Activated CD8-positive, alpha-beta memory T cell treated with anti-CD3 and anti-CD28 coated beads for 36 hours (primary cell): ENCODE results near the gene MRM1. TPM values are rescaled to one million over a fixed set of nuclear protein-coding genes. Genes with fewer than 3 reads are reported as not detected.

Experiments
- CTCF ChIA-PET: fragments of 350-600 bp; sonication (Branson Sonifier 250); formaldehyde crosslinking; loops from one replicate; lab custom pipeline; 2021; ENCODE audit warnings: antibody characterized with exemption; lab: Charles Lee
- POLR2A ChIA-PET: fragments of 350-600 bp; sonication (Branson Sonifier 250); formaldehyde crosslinking; loops from one replicate; lab custom pipeline; 2021; ENCODE audit warnings: antibody characterized with exemption; lab: Charles Lee
- total RNA-seq, 2 experiments: library from RNA; stranded (reverse); gene quantifications; one replicate each; pipeline ENCODE4 v1.2.3, GENCODE V29; 2021

The MRM1 gene, protein sequence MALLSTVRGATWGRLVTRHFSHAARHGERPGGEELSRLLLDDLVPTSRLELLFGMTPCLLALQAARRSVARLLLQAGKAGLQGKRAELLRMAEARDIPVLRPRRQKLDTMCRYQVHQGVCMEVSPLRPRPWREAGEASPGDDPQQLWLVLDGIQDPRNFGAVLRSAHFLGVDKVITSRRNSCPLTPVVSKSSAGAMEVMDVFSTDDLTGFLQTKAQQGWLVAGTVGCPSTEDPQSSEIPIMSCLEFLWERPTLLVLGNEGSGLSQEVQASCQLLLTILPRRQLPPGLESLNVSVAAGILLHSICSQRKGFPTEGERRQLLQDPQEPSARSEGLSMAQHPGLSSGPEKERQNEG
- total RNA-seq: 10 to 100 TPM; 24.9 to 26.6 TPM

DNA sequence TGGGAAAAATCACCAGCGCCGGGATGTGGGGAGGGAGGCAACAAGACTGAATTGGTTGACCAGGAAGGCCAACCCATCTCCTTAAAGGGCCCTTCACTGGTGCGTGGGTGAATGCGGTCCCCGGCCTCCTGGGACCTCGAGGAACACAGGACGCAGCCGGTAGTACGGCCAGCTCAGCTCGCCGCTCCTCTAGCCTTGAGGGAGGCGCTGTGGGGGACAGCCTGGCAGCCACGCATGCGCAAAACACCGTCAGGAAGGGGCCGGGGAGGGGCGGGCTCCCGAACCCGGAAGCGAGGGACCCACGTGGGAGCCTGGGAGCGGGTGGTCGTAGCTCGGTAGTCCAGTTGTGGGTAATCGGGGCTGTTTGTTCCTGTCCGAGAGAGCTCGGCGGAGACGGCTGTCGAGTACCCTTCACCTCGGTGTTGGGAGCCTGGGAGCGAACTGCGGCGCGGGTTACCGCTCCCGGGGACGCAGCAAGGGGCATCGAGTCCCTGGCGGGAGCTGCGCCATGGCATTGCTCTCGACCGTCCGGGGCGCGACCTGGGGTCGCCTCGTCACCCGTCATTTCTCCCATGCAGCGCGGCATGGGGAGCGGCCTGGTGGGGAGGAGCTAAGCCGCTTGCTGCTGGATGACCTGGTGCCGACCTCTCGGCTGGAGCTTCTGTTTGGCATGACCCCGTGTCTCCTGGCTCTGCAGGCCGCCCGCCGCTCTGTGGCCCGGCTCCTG lies at the start of gene MRM1:
TSS of gene MRM1 (plus strand) at position 281 of the 727 bp plus-strand sequence. CDS start at position 509, 228 bp downstream.
- POLR2A ChIA-PET: interaction anchor here (1.0 to 3.7 kb wide), 4 partner anchors 9 to 67 kb away, joined by 4 to 15 read pairs (median 6); partner anchors contain the start of genes GGNBP2, MYO19 and PIGW

DNA sequence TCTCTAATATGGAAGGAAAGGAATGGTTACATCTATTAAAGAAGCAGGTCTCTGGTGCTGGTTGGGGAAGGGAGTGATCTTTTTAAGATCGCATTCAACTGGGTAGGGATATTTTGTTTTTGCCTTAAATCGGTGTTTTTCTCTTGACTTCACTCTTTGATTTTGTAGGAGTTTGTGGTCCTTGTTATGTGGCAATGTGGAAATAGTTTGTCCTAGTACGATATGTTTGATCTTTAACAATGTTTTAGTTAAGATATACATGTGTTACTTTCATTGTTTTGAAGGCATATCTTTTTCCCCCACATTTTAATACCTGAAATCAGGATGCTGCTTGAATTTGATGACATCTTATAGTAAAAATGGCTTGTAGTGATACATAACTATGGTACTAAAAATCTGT lies 47.9 kb upstream of the MRM1 start:
- ChIA-PET POLR2A (interaction anchor here (0.6 kb wide), 1 partner anchor 19 kb away, joined by 3 read pairs; the partner anchor contains the start of gene MYO19), CTCF (interaction anchor here (0.7 kb wide), 1 partner anchor 391 kb away, joined by 4 read pairs; no protein-coding TSS in a partner anchor)

More for the DNA sequence above, at the start of gene MRM1:
- CTCF ChIA-PET: interaction anchor here (0.8 to 2.6 kb wide), 12 partner anchors 9 to 154 kb away, joined by 3 to 11 read pairs (median 4); partner anchors contain the start of genes DHRS11, GGNBP2, MYO19 and PIGW

DNA sequence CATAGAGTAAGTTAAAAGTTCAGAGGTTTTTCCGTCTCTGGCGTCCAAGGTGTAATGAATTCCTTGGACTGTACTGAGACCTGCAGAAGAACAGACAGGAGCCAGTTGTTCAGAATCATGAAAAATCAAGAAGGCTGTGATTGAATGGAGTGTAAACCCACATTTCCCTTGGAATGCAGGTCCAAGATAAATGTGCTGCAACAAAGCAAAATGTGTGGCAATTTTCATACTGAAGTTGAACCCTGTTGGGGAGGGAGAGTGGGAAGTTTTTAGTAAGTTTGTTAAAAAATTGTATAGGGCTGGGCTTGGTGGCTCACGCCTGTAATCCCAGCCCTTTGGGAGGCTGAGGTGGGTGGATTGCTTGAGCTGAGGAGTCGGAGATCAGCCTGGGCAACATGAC lies 35.3 kb upstream of the MRM1 start:
- ChIA-PET CTCF (interaction anchor here (0.9 kb wide), 1 partner anchor 27 kb away, joined by 4 read pairs; no protein-coding TSS in a partner anchor), POLR2A (interaction anchor here (0.6 kb wide), 1 partner anchor 16 kb away, joined by 4 read pairs; no protein-coding TSS in a partner anchor)

DNA sequence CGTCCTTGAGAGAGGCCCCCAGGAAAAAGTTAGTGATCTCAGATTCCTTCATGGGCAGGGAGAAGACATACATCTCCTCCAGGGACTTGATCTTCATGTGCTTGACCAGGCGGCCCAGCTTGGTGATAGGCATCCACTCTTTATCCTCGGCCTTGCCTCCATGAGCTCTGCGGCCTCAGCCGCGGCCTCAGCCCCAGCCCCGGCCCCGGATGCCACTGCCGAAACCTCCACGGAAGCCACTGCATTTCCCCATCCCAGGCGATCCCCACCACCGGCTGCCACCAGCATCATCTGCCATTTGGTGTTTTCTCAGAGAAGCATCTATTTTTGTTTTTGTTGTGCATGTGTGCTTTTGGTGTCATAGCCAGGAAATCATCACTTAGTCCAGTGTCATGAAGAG lies 26.4 kb upstream of the MRM1 start:
- CTCF ChIA-PET: no interaction called here
- POLR2A ChIA-PET: interaction anchor here (0.6 kb wide), 1 partner anchor 379 kb away, joined by 11 read pairs; no protein-coding TSS in a partner anchor

DNA sequence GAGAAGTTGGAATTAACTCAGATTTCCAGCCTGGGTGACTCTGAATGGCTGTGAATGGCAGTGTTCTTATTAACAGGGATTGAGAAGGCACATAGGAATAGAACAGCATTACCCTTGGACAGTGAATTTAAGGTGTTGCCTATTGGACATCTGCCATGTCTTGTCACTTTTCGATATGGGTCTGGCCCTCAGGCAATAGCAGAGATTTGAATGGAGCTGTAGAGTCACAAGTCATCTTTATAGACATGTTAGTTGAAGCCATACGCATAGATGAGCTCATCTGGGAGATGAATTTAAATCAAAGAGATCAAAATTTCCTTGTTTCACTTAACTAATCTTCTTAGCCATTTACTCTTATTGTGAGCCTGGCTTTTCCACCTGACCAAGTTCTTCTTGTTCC lies 24.6 kb upstream of the MRM1 start:
- CTCF ChIA-PET: no interaction called here
- POLR2A ChIA-PET: no interaction called here

DNA sequence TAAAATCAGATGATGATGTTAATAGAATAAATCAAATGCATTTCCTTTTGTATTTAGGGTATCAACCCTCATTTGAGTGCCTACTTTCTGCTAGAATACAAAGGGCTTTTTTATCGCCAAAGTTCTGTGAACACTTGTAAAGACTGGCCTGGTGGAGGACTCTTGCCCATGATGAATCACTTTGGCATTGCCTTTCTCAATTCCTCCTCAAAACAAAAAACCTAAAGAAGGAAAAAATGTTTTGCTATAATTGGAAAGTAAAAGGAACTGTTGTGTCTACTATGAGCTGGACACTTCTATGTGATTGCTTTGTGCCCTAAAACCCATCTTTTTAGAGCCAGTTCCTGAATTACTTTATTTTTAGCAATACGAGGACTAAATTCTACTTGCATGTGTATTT lies 22.7 kb upstream of the MRM1 start:
- POLR2A ChIA-PET: interaction anchor here (1.1 kb wide), 1 partner anchor 20 kb away, joined by 3 read pairs; no protein-coding TSS in a partner anchor
- CTCF ChIA-PET: no interaction called here

DNA sequence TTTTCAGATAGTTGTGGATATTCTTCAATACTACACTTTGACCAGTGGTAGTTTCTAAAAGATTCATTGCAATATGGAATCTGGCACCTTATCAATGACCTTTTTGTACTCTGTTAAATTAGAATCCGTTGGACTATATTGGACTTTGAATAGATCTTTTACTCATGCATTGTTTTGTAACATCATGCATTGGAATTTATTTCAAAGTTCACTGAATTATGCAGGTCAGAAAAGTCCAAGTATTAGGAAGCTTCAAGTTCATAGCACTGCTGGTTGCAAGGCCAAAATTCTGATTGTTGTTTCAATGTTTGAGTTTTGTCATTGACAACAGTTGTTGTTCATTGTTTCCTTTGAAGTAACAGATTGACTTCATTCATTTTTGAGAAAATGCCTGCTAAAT lies 17.6 kb upstream of the MRM1 start:
- ChIA-PET CTCF (no interaction called here), POLR2A (no interaction called here)

DNA sequence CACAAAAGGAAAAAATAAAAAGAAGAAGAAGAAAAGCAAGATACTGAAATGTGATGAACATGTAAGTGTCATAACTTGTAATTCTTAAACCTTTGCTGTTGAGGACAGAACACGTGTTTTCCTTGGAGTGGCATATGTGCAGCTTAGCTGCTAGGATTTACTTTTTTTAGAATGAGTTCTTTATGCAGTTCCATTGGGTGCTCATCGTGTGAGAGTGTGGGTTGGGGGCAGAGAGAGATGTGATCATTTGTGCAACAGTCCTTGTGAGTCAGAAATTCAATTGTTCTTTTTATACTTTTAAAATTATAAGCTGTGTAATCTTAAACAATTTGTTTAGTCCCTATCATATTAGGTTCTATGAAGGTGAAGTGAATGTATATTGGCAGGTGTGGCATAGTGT lies 15.2 kb upstream of the MRM1 start:
- CTCF ChIA-PET: interaction anchor here (1.6 kb wide), 1 partner anchor 17 kb away, joined by 5 read pairs; no protein-coding TSS in a partner anchor
- POLR2A ChIA-PET: no interaction called here

DNA sequence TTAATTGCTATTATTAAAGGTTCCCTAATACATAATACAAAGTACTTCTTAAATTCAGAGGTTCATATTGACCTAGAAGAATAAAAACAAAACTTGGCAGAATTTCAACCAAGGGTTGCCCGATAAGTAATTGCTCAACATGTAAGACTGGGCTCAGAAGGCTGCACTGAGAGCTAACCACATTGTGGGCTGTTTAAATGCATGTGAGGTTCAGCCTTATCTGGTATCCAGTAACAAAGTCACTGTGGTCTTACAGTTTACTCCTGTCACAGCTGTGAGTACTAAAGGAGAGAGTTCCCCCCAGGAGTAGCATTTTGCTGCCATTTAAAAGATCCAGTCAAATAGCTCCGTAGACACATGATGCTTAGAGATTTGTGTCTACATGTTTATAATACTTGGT lies 11.3 kb upstream of the MRM1 start:
- ChIA-PET POLR2A (no interaction called here), CTCF (interaction anchor here (1.2 kb wide), 1 partner anchor 11 kb away, joined by 3 read pairs; no protein-coding TSS in a partner anchor)

DNA sequence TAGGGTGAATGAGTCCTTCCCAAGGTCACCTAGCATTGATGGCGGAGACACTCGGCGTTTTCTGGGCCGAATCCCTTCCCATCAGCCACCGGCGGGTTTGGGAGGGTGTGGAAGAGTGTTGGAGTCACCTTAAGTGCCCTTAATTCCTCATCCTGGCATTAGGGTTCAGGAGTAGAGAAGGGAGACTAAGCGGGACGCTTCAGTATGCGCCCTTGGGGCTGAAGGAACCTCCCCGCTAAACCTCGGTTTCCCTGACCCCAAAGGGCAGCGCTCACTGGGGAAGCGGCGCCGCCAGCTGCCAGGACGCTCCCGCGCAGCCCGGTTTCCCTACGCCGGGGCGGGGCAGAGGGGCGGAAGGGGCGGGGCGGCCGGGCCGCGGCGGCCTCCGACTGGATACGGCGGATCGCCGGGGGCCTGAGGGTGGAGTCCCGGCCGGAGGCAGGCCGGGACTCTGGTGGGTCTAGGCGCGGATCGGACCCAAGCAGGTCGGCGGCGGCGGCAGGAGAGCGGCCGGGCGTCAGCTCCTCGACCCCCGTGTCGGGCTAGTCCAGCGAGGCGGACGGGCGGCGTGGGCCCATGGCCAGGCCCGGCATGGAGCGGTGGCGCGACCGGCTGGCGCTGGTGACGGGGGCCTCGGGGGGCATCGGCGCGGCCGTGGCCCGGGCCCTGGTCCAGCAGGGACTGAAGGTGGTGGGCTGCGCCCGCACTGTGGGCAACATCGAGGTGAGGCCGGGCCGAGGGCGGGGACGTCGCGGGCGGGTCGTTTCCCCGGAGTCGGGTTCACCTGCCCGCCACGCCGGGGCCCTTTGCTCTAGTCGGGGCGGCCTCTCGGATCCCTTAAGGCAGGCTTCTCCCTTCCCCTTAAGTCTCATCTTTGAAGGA lies 9.7 kb upstream of the MRM1 start, which contains the start of gene DHRS11:
TSS of gene DHRS11 (plus strand) at position 446 of the 882 bp plus-strand sequence. CDS start at position 577, 131 bp downstream.
- ChIA-PET POLR2A (interaction anchor here (0.8 to 1.8 kb wide), 3 partner anchors 9 to 11 kb away, joined by 3 to 5 read pairs (median 3); partner anchors contain the start of gene MRM1), CTCF (interaction anchor here (2.6 kb wide), 1 partner anchor 11 kb away, joined by 11 read pairs; the partner anchor contains the start of gene MRM1)

DNA sequence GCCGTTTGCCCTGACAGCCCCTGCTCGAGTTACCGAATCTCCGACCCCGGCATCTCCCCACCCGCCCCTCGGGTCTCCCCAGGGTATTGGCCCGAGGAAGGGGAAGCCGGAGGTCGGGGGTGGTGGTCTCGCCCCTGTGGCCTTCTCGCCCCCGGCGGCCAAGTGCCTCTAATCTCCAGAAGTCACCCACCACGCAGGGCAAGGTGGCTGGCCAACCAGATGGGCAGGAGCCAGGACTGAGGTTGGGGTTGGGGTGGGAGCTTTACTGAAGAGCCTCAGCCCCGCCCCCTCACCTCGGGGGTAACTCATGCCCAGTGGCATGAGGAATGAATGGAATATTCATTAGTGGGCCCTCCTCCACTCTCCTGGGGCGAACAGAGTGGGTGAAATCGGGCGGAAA lies 9.1 kb upstream of the MRM1 start:
- ChIA-PET POLR2A (interaction anchor here (0.6 to 1.8 kb wide), 4 partner anchors 10 to 814 kb away, joined by 3 to 5 read pairs (median 4); partner anchors contain the start of genes ACACA, MRM1 and TADA2A), CTCF (interaction anchor here (2.6 kb wide), 1 partner anchor 10 kb away, joined by 11 read pairs; the partner anchor contains the start of gene MRM1)

DNA sequence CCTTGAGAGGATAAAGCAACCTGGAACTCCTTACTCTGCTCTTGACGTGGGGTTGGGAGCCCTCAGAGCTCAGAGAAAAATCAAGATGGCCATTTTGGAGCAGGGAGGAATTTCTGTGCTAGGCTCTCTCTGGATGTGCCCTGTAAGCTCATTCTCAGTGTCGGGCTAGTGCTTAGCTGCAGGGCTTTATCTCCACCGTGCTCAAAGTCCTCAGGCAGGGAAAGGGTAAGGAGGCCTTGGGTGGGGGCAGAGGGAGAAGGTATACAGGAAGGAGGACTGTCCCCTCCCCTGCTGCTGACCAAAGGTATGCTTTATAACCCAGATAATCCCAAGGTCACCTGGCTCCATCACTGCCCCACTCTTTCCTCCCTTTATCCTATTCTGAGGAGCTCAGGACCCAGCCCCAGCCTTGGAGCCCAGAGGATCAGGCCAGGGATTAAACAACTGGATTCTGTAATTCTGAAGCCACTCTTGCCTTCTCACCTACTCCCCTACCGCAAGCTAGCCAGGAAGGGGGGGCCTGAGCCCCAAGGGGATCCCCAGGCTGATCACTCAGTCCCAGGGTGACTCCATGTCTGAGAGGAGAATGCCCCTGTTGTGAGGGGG lies 8.6 kb upstream of the MRM1 start:
- CTCF ChIA-PET: interaction anchor here (0.6 to 2.6 kb wide), 3 partner anchors 10 to 114 kb away, joined by 4 to 11 read pairs (median 5); partner anchors contain the start of gene MRM1

DNA sequence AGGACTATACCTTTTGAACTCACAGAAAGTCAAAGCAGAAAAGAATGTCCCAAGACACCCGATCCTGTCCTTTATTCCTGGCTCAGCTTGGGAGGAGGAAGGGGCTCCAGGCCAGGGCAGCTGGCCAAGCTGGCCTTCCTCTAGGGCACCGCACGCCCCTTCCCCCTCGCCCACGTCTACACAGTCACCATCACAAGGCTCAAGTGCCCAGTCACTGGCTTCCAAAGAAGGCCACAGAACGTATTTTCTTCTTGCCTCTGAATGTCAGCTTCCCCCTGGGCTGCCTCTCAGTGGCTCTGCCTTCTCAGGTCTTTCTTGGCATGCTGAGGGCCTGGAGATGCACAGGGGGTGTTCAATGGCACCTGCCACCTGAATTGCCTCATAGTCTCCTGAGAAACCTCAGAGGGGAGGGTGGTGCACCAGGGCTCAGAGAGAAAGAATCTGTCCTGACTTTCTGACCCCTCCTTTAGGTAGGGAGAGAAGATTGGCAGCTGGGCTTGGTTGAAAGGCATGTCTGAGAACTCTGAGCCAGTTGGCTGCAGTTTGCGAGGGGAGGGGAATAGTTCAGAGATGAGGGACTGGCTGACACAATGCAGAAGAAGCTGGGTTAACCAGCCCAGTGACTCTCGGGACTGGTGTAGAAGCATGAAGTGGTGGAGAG lies 7.6 kb upstream of the MRM1 start:
- ChIA-PET CTCF (interaction anchor here (1.1 to 2.6 kb wide), 2 partner anchors 9 to 28 kb away, joined by 4 to 11 read pairs; partner anchors contain the start of gene MRM1), POLR2A (interaction anchor here (1.8 kb wide), 1 partner anchor 8 kb away, joined by 5 read pairs; the partner anchor contains the start of gene MRM1)

More for the DNA sequence above, 8.6 kb upstream of the MRM1 start:
- POLR2A ChIA-PET: interaction anchor here (0.6 to 1.8 kb wide), 4 partner anchors 9 to 814 kb away, joined by 3 to 5 read pairs (median 4); partner anchors contain the start of genes ACACA, MRM1 and TADA2A

DNA sequence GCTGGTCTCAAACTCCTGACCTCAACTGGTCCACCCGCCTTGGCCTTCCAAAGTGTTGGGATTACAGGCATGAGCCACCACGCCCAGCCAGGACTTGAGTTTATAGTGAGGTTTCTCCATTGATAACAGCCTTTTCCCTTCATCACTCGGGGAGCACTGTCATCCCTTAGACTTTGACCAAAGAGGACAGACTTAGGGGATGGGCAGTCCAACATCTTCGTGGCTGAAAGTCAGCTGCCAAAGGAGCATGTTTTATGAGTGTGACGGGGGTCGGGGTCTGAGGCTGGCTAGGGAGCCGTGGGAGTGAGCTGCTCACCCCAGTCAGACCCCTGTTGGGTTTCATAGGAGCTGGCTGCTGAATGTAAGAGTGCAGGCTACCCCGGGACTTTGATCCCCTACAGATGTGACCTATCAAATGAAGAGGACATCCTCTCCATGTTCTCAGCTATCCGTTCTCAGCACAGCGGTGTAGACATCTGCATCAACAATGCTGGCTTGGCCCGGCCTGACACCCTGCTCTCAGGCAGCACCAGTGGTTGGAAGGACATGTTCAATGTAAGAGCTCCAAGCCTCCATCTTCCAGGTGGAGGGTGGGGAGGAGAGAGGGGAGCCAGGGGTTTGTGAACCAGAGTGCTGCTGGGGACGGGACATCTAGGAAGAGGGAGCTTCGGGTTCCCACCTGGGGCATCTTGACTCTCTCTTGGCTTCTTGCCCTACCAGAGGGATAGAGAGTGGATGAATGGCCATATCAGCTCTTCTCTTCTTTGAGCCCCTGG lies 6.6 kb upstream of the MRM1 start:
- ChIA-PET POLR2A (interaction anchor here (0.6 kb wide), 1 partner anchor 44 kb away, joined by 3 read pairs; no protein-coding TSS in a partner anchor), CTCF (no interaction called here)

DNA sequence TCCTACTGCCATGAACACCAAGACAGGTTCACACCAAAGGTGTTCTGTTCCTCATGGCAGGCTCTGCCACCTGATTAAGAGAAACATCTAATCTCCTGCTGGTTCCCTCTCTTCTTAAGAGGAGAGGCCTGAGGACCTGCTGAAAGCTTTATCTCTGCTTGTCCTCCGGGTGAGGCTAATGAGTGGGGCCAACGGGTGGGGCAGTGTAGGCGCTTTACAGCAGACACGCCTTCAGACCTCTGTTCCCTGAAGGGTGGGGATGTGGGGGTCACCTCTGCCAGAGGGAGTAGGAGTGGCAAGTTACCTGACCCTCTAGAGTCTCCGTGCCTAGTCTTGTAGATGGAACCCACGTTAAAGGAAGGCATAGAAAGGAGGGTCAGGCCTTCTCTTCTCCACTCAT lies 4.2 kb upstream of the MRM1 start:
- ChIA-PET CTCF (no interaction called here), POLR2A (no interaction called here)
